H1 (cell line): ENCODE results near the gene ABTB1. TPM values are rescaled to one million over a fixed set of nuclear protein-coding genes. Genes with fewer than 3 reads are reported as not detected.

ENCODE experiments used
- CBX5 ChIP-seq: fragments of 300-800, 300-1000 bp; sonication (generic); IDR thresholded peaks from 2 replicates; pipeline ENCODE4 v1.7.1; 2016; ENCODE audit warnings: antibody characterized with exemption, low read length, low read depth
- JUND ChIP-seq: IDR thresholded peaks from 2 replicates; pipeline ENCODE4 v1.6.1; 2011; ENCODE audit warnings: mild to moderate bottlenecking, improper control_type of control experiment, low read length
- NRF1 ChIP-seq: IDR thresholded peaks from 2 replicates; pipeline ENCODE4 v1.6.1; 2011; ENCODE audit warnings: mild to moderate bottlenecking, low read depth, low read length, improper control_type of control experiment
- TCF12 ChIP-seq: IDR thresholded peaks from 2 replicates; pipeline ENCODE4 v1.6.1; 2011; ENCODE audit warnings: low read depth, mild to moderate bottlenecking, low read length
- polyA plus RNA-seq, 7 experiments: library from polyadenylated mRNA; depleted of rRNA in 3 of 7; stranded (reverse) in 5 of 7; unstranded in 2 of 7; fragments of >200 nt in 5 of 7; fragments of 200-250 nt in 2 of 7; gene quantifications; 1 replicate in 5 of 7; 2 replicates in 1 of 7; 4 replicates in 1 of 7; pipeline versions ENCODE4 v1.2.1 to v1.2.3, GENCODE V29; 2011 to 2013; ENCODE audit warnings: missing spikeins in 2 of 7, mixed read lengths in 2 of 7
- total RNA-seq: library from RNA; stranded (reverse); fragmentation: NEBNext Ultra II Directional; extraction: Animal tissue kit (Norgen Biotek cat#: 25700); gene quantifications from 2 replicates; pipeline ENCODE4 v1.2.1, GENCODE V29; 2021
- TF ChIP-seq, protein P1 (sequence below): fragments of 300-600 bp; sonication (generic); IDR thresholded peaks from 2 replicates; pipeline ENCODE4 v1.7.1; 2012; ENCODE audit warnings: low read length, moderate library complexity, mild to moderate bottlenecking, inconsistent platforms; ENCODE audit not compliant: insufficient replicate concordance
- TF ChIP-seq, protein P2 (sequence below): IDR thresholded peaks from 2 replicates; pipeline ENCODE4 v1.6.1; 2011; ENCODE audit warnings: low read length, improper control_type of control experiment
- TF ChIP-seq, protein P3 (sequence below): IDR thresholded peaks from 2 replicates; pipeline ENCODE4 v1.6.1; 2012; ENCODE audit warnings: inconsistent platforms

Gene ABTB1
- total and polyA plus RNA-seq, 2 of the 8 experiments (the other 6 are each of a cell fraction or from before 2014, with no cell fraction given) = 7.1 to 9.4 TPM

DNA sequence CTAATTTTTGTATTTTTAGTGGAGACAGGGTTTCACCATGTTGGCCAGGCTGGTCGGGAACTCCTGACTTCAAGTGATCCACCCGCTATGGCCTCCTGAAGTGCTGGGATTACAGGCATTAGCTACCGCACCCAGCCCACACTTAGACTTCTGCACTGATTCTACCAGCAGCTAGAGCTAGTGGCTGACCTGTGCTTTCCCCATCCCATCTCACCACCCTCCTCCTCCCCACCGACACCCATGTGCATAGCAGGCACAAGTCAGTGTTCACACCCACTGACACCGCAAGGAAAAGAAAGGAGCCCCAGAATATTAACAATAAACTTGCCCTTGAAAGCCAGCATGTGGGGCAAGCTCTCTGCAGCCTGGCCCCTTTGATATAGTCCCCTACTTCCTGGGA, 11.2 kb upstream of the ABTB1 start (continued):
- TF ChIP-seq, protein P1, sequence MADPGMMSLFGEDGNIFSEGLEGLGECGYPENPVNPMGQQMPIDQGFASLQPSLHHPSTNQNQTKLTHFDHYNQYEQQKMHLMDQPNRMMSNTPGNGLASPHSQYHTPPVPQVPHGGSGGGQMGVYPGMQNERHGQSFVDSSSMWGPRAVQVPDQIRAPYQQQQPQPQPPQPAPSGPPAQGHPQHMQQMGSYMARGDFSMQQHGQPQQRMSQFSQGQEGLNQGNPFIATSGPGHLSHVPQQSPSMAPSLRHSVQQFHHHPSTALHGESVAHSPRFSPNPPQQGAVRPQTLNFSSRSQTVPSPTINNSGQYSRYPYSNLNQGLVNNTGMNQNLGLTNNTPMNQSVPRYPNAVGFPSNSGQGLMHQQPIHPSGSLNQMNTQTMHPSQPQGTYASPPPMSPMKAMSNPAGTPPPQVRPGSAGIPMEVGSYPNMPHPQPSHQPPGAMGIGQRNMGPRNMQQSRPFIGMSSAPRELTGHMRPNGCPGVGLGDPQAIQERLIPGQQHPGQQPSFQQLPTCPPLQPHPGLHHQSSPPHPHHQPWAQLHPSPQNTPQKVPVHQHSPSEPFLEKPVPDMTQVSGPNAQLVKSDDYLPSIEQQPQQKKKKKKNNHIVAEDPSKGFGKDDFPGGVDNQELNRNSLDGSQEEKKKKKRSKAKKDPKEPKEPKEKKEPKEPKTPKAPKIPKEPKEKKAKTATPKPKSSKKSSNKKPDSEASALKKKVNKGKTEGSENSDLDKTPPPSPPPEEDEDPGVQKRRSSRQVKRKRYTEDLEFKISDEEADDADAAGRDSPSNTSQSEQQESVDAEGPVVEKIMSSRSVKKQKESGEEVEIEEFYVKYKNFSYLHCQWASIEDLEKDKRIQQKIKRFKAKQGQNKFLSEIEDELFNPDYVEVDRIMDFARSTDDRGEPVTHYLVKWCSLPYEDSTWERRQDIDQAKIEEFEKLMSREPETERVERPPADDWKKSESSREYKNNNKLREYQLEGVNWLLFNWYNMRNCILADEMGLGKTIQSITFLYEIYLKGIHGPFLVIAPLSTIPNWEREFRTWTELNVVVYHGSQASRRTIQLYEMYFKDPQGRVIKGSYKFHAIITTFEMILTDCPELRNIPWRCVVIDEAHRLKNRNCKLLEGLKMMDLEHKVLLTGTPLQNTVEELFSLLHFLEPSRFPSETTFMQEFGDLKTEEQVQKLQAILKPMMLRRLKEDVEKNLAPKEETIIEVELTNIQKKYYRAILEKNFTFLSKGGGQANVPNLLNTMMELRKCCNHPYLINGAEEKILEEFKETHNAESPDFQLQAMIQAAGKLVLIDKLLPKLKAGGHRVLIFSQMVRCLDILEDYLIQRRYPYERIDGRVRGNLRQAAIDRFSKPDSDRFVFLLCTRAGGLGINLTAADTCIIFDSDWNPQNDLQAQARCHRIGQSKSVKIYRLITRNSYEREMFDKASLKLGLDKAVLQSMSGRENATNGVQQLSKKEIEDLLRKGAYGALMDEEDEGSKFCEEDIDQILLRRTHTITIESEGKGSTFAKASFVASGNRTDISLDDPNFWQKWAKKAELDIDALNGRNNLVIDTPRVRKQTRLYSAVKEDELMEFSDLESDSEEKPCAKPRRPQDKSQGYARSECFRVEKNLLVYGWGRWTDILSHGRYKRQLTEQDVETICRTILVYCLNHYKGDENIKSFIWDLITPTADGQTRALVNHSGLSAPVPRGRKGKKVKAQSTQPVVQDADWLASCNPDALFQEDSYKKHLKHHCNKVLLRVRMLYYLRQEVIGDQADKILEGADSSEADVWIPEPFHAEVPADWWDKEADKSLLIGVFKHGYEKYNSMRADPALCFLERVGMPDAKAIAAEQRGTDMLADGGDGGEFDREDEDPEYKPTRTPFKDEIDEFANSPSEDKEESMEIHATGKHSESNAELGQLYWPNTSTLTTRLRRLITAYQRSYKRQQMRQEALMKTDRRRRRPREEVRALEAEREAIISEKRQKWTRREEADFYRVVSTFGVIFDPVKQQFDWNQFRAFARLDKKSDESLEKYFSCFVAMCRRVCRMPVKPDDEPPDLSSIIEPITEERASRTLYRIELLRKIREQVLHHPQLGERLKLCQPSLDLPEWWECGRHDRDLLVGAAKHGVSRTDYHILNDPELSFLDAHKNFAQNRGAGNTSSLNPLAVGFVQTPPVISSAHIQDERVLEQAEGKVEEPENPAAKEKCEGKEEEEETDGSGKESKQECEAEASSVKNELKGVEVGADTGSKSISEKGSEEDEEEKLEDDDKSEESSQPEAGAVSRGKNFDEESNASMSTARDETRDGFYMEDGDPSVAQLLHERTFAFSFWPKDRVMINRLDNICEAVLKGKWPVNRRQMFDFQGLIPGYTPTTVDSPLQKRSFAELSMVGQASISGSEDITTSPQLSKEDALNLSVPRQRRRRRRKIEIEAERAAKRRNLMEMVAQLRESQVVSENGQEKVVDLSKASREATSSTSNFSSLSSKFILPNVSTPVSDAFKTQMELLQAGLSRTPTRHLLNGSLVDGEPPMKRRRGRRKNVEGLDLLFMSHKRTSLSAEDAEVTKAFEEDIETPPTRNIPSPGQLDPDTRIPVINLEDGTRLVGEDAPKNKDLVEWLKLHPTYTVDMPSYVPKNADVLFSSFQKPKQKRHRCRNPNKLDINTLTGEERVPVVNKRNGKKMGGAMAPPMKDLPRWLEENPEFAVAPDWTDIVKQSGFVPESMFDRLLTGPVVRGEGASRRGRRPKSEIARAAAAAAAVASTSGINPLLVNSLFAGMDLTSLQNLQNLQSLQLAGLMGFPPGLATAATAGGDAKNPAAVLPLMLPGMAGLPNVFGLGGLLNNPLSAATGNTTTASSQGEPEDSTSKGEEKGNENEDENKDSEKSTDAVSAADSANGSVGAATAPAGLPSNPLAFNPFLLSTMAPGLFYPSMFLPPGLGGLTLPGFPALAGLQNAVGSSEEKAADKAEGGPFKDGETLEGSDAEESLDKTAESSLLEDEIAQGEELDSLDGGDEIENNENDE = no peak
- no peak for TF ChIP-seq TCF12
- no peak for TF ChIP-seq CBX5
- TF ChIP-seq, protein P2, sequence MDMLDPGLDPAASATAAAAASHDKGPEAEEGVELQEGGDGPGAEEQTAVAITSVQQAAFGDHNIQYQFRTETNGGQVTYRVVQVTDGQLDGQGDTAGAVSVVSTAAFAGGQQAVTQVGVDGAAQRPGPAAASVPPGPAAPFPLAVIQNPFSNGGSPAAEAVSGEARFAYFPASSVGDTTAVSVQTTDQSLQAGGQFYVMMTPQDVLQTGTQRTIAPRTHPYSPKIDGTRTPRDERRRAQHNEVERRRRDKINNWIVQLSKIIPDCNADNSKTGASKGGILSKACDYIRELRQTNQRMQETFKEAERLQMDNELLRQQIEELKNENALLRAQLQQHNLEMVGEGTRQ = no peak
- no peak for TF ChIP-seq NRF1
- TF ChIP-seq, protein P3, sequence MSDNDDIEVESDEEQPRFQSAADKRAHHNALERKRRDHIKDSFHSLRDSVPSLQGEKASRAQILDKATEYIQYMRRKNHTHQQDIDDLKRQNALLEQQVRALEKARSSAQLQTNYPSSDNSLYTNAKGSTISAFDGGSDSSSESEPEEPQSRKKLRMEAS = no peak
- no peak for TF ChIP-seq JUND
- TF ChIP-seq, all 59 proteins: peak for 0
